NCI-H510A (cell line): ENCODE measurements around the gene GLRA2.
"Not testable (repeated sequence)": the region's sequence is repeated elsewhere in the genome, so short reads cannot be mapped to it uniquely, and the experiment has no call there.

Source experiments
- DNase-seq: peaks from one replicate; lab custom pipeline; 2025; lab: John Stamatoyannopoulos, UW

Gene GLRA2

GRCh38 chrX:14591976-14592375 is 62.6 kb downstream of the GLRA2 start:
- no peak for DNase-seq

- DNase-seq: no peak
These were observed 65.2 kb downstream of the GLRA2 start for GRCh38 chrX:14594521-14594920.

DNA sequence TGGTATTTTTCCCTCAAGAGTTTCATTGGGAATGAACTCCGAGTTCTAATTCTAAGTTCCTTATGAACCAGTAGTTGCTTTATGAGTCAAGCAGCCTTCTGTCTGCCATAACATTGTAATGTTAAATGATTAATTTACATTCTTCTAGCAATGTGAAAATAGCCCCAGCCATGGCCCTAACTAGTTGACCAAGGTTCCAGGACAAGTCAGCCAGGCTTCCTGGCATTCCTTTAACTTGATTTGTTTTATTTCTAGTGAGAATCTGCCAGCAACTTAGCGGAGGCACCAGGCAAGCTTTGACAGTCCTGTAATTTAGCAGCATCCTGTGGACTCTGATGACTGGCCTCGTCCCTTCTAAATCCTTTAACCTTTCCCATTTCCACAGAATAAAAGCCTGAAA is 69.0 kb downstream of the GLRA2 start:
- DNase-seq: no peak

DNA sequence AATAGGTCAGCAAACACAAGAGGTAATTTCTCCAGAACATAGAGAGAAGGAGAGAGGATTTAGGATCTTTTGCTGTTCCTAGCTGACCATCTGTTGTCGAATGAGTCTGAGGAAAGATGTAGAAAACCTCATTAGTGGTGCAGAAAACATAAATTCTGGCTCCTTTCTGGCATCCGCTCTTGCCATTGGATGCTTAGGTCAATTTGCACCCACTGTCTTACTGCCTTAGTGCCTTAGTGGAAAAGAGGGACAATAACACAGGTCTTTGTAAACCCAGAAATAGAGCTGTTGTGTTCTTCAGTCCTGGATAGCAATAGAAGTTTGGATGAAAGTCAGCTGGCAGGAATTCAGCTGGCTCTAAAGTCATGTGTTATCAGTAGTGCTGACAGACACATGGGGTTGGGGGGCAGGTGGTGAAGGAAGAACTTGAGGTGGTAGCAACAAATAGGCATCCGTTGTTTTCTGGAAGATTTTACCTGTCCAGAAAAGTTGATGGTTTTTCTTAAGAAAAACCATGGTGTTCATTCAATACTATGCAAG is 78.2 kb downstream of the GLRA2 start:
- no peak for DNase-seq

GRCh38 chrX:14612450-14612849 is 83.1 kb downstream of the GLRA2 start:
- DNase-seq: not testable (repeated sequence)

DNA sequence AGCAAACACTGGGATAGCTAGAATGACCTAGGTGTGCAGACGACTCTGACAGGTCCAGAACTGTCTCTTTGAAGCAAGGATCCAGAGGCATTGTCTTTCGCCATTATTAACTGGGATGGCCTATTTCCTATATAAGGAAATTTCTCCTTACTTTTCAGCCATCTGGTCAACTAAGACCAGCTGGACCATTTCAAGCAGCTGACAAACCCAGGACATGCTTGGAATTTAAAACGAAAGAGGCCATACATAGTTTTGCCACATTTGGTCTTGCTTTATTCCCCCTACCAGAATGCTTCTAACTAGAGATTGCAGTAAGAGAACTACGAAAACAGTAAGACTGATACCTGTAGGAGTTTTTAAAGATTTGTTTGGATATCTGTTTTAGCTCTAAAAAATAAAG is 87.0 kb downstream of the GLRA2 start:
- no peak for DNase-seq

DNA sequence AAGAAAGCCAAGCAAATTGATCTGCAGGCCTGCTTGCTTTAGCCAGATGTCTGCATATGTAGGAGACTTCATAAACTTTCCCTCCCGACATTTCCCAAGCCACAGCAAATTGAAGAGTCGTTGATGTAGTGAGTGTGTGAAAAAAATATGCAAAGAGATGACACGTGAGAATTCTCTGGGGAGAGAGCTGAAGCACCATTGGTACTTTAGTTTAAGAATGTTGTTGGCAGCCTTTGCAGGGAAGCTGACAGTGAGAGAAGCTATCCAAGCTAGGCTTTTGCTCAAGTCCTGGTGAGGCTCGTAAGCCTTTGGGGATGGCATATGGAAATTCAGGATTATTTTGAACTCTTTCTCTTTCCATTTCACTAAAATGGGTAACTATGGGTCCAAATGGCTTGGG is 87.5 kb downstream of the GLRA2 start:
- no peak for DNase-seq

GRCh38 chrX:14618177-14618965 is 89.0 kb downstream of the GLRA2 start:
- no peak for DNase-seq

- no peak for DNase-seq
These were observed 101.4 kb downstream of the GLRA2 start for GRCh38 chrX:14630733-14631132.

GRCh38 chrX:14641681-14642655 is 112.6 kb downstream of the GLRA2 start:
- no peak for DNase-seq

- no peak for DNase-seq
These were observed 131.6 kb downstream of the GLRA2 start for GRCh38 chrX:14660970-14661369.

DNA sequence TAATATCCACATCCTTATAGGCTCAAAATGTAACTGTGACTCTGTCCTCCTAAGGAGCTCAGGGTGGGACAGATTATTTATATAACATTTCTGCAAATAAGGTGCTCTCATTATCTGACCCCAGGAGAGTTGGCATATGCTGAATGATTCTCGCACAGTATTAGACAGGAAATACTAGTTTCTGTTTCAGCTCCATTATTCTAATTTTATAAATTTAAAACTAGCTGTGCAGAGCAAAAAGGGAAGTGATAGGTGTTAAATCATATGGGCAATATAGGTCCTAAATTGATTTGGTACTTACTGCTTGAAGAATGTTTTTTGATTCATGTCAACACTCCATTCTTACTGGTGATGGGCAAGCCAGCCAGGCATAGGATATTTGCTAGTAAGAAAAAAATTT is 141.5 kb downstream of the GLRA2 start:
- DNase-seq: no peak

GRCh38 chrX:14672611-14673172 is 143.4 kb downstream of the GLRA2 start:
- DNase-seq: no peak

GRCh38 chrX:14673236-14673635 is 143.9 kb downstream of the GLRA2 start:
- DNase-seq: no peak

DNA sequence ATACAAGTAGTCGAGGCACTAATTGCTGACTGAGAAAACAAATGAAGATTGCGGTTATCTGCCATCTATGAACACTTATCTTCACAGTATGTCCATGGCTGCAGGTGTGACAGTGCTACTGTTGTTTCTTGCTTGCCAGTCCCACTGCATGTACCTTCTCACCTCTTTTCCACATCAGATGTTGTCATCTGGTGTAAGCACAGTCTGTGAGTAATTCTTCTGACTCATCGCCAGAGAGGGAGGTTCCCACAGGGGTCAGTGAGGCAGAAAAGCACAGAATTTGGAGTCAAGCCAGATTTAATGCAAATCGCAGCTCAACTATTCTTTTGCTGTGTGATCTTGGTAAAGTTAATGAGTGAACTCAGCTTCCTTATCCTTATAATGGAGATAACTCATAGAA is 144.4 kb downstream of the GLRA2 start:
- no peak for DNase-seq

DNA sequence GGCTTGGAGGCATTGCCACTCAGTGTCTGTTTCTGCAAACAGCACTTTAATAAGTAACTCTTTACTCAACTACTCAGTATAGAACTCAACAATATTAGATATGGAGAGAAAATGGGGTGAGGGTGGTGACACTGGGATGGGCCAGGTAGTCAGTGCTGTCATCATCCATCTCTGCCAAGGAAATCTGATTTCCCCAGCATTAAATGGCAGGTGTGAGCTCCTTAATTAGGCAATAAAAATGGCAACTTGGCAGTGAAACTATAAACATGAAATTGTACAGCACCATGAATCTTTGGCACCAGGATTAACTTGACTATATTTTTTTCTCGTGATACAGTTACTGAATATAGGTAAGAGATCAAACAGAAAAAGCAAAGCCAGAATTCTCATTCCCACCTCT is 146.2 kb downstream of the GLRA2 start:
- no peak for DNase-seq

- no peak for DNase-seq
These were observed 147.1 kb downstream of the GLRA2 start for GRCh38 chrX:14676431-14676830.

DNA sequence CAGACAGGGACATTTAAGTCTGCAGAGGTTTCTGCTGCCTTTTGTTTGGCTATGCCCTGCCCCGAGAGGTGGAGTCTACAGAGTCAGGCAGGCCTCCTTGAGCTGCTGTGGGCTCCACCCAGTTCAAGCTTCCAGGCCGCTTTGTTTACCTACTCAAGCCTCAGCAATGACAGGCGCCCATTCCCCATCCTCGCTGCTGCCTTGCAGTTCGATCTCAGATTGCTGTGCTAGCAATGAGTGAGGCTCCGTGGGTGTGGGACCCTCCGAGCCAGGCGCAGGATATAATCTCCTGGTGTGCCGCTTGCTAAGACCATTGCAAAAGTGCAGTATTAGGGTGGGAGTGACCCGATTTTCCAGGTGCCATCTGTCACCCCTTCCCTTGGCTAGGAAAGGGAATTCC is 159.0 kb downstream of the GLRA2 start:
- not testable (repeated sequence) for DNase-seq

GRCh38 chrX:14690553-14690952 is 161.2 kb downstream of the GLRA2 start:
- no peak for DNase-seq

GRCh38 chrX:14694611-14695010 is 165.3 kb downstream of the GLRA2 start:
- no peak for DNase-seq

GRCh38 chrX:14697451-14697850 is 168.1 kb downstream of the GLRA2 start:
- peak; percentile 10 for DNase-seq

- DNase-seq: no peak
These were observed 169.5 kb downstream of the GLRA2 start for GRCh38 chrX:14698790-14699189.
